ENCODE results near the gene RAVER2.
A peak's percentile ranks its signal among the peaks of the same experiment; 100 is the strongest.

The RAVER2 gene

GRCh38 chr1:64848136-64848535 is 103.3 kb downstream of the RAVER2 start:
- DNase-seq = no peak

GRCh38 chr1:64848803-64849202 is 103.9 kb downstream of the RAVER2 start:
- no peak for DNase-seq

- no peak for DNase-seq
These were observed 105.1 kb downstream of the RAVER2 start for GRCh38 chr1:64849942-64850341.

GRCh38 chr1:64850846-64851245 is 106.0 kb downstream of the RAVER2 start:
- DNase-seq = no peak

- no peak for DNase-seq
These were observed 106.8 kb downstream of the RAVER2 start for GRCh38 chr1:64851664-64852063.

- DNase-seq = no peak
These were observed 109.8 kb downstream of the RAVER2 start for GRCh38 chr1:64854674-64855073.

GRCh38 chr1:64855557-64855956 is 110.7 kb downstream of the RAVER2 start:
- DNase-seq = no peak

- DNase-seq = no peak
These were observed 111.7 kb downstream of the RAVER2 start for GRCh38 chr1:64856553-64856952.

GRCh38 chr1:64857347-64857746 is 112.5 kb downstream of the RAVER2 start:
- no peak for DNase-seq

- peak; percentile 41 for DNase-seq
These were observed 116.7 kb downstream of the RAVER2 start for GRCh38 chr1:64861611-64862010.

- peak; percentile 99 for DNase-seq
These were observed 119.4 kb downstream of the RAVER2 start for GRCh38 chr1:64864018-64864940.

GRCh38 chr1:64865105-64865757 is 120.4 kb downstream of the RAVER2 start:
- DNase-seq = peak; percentile 15

- DNase-seq = no peak
These were observed 121.8 kb downstream of the RAVER2 start for GRCh38 chr1:64866689-64867088.

- DNase-seq = no peak
These were observed 122.4 kb downstream of the RAVER2 start for GRCh38 chr1:64867266-64867665.

- DNase-seq = no peak
These were observed 126.4 kb downstream of the RAVER2 start for GRCh38 chr1:64871256-64871655.

- no peak for DNase-seq
These were observed 127.2 kb downstream of the RAVER2 start for GRCh38 chr1:64872067-64872466.

- no peak for DNase-seq
These were observed 128.7 kb downstream of the RAVER2 start for GRCh38 chr1:64873576-64873975.

GRCh38 chr1:64874666-64875065 is 129.8 kb downstream of the RAVER2 start:
- DNase-seq = no peak

GRCh38 chr1:64875101-64875500 is 130.2 kb downstream of the RAVER2 start:
- DNase-seq = no peak

GRCh38 chr1:64875606-64876005 is 130.7 kb downstream of the RAVER2 start:
- DNase-seq = no peak

GRCh38 chr1:64877151-64877550 is 132.3 kb downstream of the RAVER2 start:
- DNase-seq = no peak

- no peak for DNase-seq
These were observed 132.7 kb downstream of the RAVER2 start for GRCh38 chr1:64877598-64877997.

- no peak for DNase-seq
These were observed 133.2 kb downstream of the RAVER2 start for GRCh38 chr1:64878090-64878489.

- DNase-seq = no peak
These were observed 134.2 kb downstream of the RAVER2 start for GRCh38 chr1:64878931-64879611.
